ENCODE measurements around the gene MDFI.

DNA sequence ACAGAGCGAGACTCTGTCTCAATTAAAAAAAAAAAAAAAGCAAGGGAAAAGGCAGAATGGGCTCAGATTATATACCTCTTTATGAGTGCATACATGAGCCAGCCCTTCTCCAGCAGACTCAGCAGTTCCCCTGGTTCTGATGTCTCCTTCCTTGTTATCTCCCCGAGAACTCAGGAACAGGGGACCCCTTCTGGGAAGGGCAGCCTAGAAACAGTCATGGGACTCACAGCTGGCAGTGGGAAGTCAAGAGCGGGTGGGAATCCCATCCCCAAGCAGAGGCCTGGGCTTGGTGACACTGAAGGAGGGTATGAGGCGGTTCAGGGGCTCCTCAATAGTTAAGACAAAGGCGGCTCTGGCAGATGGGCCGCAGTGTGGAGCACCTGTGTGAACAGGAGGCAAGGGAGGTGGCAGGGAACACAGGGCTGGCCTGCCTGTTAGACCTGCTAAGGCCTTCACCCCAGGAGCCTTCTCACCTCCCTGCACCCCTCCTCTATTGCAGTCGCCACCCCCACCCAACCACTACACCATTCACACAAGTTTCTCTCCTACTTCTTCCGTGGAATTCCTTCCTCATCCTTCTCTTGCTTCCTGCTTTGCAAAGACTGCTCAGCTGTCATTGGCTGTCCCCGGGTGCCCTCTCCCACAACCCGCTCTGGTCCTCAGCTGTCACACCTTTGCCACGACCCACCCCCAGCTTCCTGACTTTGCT lies 29.7 kb upstream of the MDFI start:
- TF ChIP-seq POLR2A (IDR thresholded peaks at IDR 0.05) = no peak
- TF ChIP-seq, protein P1, sequence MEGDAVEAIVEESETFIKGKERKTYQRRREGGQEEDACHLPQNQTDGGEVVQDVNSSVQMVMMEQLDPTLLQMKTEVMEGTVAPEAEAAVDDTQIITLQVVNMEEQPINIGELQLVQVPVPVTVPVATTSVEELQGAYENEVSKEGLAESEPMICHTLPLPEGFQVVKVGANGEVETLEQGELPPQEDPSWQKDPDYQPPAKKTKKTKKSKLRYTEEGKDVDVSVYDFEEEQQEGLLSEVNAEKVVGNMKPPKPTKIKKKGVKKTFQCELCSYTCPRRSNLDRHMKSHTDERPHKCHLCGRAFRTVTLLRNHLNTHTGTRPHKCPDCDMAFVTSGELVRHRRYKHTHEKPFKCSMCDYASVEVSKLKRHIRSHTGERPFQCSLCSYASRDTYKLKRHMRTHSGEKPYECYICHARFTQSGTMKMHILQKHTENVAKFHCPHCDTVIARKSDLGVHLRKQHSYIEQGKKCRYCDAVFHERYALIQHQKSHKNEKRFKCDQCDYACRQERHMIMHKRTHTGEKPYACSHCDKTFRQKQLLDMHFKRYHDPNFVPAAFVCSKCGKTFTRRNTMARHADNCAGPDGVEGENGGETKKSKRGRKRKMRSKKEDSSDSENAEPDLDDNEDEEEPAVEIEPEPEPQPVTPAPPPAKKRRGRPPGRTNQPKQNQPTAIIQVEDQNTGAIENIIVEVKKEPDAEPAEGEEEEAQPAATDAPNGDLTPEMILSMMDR (IDR thresholded peaks at IDR 0.05) = no peak

Data from body of pancreas (tissue), 4 donors.